GM03348 (cell line): ENCODE measurements around the gene DNAJC28.
A peak's percentile ranks its signal among the peaks of the same experiment; 100 is the strongest.
"Not testable (repeated sequence)": the region's sequence is repeated elsewhere in the genome, so short reads cannot be mapped to it uniquely, and the experiment has no call there.

Experiments used
- DNase-seq: peaks from one replicate; pipeline ENCODE4 v3.0.0; 2012; ENCODE audit warnings: low spot score

DNAJC28 gene

DNA sequence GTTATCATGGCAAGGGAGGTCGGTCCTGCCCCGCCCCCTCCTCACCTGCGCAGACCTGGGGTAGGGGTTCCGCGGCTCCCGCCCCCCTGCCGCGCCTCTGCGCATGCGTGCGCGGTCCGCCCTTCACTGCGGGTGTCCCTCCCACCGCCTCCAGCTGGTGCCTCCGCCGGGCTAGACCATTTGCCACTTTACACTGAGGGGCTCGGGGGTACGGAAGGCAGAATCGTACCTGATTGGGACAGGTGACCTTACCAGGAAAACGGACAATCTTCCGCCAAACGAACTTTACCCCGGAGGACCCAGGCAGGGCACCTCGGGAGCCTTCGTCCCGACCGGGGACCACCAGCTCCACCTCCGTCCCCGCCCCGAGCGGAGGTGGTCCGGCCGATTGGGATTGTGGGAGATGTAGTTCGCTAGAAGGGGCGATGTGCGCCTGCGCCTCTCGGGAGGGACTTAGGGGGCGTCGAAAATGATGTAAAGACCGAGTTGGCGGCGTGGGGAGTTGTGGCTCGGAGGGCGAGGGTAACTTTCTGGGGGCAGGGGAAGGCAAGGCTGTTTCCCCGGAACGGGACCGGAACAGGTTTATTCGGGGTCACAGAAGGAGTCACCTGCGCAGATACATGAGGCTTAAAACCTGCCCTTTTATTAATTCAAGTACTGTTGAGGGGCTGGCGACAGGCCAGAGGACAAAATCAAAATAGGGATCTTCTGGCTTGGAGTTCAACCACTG, at the start of gene DNAJC28:
DNAJC28 (minus strand) TSS at position 344 of the 730 bp plus-strand sequence. CDS start 2,323 bp downstream, outside the sequence.
- peak; percentile 98 for DNase-seq

GRCh38 chr21:33541105-33541711, 49.7 kb upstream of the DNAJC28 start:
- DNase-seq, result peak; percentile 18

DNA sequence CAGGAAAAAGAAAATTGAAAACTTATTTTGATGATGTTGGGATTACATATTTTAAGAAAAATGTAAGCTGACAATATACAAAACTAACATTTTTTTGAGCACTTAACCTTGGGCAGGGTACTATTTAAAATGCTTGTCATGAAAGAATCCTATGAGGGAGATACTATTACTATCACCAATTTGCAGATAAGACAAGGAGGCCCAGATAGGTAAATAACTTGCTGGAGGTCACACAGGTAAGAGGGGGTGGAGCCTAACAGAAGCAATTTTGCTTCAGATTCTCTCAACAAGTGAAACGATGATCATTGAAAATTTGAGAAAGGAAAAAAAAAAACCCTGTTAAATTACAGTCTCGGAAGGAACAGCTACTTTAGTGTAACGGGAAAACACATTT, 49.2 kb upstream of the DNAJC28 start:
- DNase-seq, result no peak

GRCh38 chr21:33539616-33540015, 48.1 kb upstream of the DNAJC28 start:
- peak; percentile 29 for DNase-seq

DNA sequence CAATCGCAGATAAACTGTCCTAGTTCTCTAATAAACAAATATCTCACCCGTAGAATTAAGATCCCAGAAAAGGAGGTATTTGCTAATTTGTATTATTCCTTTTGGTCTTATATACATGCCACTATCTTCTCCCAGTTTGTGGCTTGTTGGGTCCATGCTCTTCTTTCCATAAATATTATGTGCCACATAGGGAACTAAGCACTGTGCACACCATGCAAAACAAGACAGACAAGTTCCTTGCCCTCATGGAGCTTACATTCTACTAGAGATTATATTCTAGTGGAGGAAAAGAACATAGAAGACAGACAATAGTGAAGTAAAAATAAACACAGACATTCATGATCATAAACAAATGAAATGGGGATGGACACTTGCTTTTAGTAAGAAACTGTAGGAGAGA, 45.7 kb upstream of the DNAJC28 start:
- DNase-seq, result no peak

DNA sequence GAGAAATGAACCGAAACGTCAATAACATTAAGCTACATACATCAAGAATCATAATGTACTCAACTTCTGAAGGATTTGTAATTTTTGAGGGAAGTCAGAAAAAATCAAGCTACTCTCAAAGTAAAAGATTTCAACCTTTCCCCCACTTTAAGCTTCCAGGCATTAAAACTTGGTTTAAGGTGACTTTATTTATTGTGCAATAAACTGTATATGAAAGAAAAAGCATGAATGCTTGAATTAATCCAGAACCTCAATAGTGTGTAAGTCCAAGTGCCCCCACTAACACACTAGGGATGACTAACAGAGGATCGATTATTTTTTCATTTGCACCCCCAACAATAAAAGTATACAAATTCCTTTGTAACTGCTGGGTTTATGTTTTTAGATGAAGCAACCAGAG, 39.5 kb upstream of the DNAJC28 start:
- no peak for DNase-seq

- no peak for DNase-seq
Observed at GRCh38 chr21:33522953-33523349, 31.4 kb upstream of the DNAJC28 start.

DNA sequence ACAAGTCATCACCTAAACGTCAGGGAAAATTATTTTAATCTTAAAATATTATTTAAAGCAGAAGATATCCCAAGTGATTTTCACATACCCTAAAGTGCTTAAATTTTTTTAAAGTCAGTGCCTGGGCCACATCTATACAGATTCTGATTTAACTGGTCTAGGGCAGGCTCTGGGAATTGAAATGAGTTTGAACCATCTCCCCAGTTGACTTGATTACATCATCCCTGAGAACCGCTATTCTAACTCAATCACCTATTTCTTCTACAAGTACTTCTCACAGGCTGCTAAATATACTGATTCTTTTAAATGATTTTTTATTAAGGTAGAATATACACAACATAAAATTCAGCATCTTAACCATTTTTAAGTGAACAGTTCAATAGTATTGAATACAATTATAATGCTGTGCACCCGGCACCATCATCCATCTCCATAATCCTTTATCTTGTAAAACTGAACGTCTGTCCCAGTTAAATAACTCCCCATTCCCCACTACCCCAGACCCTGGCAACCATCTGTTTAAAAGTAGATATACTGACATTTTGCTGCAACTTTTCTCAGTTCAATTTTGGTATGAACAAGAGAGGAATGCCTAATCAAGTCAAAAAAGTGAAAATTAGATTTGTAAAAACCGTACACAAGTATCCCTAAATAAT, 30.9 kb upstream of the DNAJC28 start:
- DNase-seq, result no peak

- no peak for DNase-seq
Observed at GRCh38 chr21:33518899-33519298, 27.4 kb upstream of the DNAJC28 start.

DNA sequence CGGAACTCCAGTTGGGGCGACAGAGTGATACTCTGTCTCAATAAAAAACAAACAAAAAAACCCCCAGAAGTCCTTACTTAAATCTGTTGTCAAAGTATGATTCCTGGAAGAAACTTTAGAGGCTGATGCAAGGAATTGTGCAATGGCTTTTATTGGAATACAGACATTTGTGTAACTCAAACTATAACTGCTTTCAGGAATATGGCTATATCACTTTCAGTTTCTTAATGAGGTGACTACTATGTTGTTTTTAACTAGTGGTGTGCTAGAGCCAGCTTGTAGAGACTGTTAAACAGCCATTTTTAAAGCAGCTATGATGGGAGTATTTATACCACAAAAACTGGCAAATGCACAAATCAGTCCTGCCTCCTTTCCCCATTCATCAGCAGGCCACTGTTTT, 22.7 kb upstream of the DNAJC28 start:
- DNase-seq, result peak; percentile 42

- DNase-seq, result no peak
Observed at GRCh38 chr21:33512481-33512880, 21.0 kb upstream of the DNAJC28 start.

- DNase-seq, result no peak
Observed at GRCh38 chr21:33511639-33512038, 20.1 kb upstream of the DNAJC28 start.

GRCh38 chr21:33510826-33511225, 19.3 kb upstream of the DNAJC28 start:
- DNase-seq, result no peak

DNA sequence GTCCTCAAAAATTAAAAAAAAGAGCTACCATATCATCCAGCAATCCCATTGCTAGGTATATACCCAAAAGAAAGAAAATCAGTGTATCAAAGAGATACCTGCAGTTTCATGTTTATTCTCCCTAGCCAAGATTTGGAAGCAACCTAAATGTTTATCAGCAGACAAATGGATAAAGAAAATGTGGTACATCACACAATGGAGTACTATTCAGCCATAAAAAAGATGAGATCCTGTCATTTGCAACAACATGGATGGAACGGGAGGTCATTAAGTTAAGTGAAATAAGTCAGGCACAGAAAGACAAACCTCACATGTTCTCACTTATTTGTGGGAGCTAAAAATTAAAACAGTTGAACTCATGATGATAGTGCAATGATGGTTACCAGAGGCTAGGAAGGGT, 15.5 kb upstream of the DNAJC28 start:
- not testable (repeated sequence) for DNase-seq

DNA sequence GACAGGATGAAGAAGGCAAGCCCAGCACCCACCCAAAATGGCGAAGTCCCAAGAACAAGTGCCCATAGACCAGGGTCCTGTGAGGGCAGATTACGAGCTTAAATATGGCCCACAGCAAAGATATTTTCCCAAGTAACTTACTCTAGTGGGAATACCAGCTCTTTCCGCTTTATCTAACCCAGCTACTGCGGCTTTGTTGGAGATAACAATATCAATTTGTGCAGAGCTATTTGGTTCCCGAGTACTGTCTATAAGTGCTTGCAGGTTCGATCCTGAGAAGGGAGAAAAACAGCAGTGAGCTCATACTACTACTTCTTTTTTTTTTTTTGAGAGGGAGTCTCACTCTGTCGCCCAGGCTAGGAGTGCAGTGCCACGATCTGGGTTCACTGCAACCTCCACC, 14.3 kb upstream of the DNAJC28 start:
- no peak for DNase-seq

GRCh38 chr21:33496345-33496744, 4.8 kb upstream of the DNAJC28 start:
- no peak for DNase-seq

DNA sequence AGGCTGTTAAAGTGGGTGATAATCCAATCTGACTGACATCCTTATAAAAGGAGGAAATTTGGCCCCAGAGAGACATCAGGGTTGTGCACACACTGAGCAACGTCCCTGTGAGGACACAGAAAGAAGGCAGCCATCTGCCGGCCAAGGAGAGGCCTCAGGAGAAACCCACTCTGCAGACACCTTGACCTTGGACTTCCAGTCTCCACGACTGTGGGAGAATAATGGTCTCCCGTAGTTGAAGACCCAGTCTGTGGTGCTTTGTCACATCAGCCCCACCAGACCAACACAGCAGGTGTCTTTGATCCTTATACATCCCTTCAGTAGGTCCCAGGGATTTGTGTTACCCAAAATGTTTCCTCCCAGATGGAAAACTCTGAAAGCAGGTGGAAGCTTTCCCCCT, 4.2 kb upstream of the DNAJC28 start:
- DNase-seq, result no peak

GRCh38 chr21:33493756-33494155, 2.2 kb upstream of the DNAJC28 start:
- no peak for DNase-seq

DNA sequence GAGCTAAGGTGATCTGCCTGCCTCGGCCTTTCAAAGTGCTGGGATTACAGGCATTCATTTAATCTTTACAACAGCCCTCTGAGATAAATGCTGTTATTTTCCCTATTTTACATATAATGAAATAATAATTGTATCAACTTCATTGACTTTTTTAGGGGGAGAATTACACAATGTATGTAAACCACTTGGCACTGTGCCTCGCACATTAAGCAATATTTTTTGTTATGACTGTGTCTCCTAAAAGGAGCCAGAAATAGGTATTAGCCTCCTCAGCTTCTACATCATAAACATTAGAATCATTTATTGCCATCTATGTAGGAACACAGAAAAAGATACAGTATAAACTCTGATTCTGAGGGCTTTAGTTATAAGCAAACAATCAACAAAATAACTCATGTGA, 1.1 kb upstream of the DNAJC28 start:
- DNase-seq, result no peak

- peak; percentile 7 for DNase-seq
Observed at GRCh38 chr21:33490991-33491372, 534 bp downstream of the DNAJC28 start.

- DNase-seq, result no peak
Observed at GRCh38 chr21:33488936-33489335, 2.6 kb downstream of the DNAJC28 start.

- DNase-seq, result no peak
Observed at GRCh38 chr21:33487996-33488395, 3.5 kb downstream of the DNAJC28 start.

DNA sequence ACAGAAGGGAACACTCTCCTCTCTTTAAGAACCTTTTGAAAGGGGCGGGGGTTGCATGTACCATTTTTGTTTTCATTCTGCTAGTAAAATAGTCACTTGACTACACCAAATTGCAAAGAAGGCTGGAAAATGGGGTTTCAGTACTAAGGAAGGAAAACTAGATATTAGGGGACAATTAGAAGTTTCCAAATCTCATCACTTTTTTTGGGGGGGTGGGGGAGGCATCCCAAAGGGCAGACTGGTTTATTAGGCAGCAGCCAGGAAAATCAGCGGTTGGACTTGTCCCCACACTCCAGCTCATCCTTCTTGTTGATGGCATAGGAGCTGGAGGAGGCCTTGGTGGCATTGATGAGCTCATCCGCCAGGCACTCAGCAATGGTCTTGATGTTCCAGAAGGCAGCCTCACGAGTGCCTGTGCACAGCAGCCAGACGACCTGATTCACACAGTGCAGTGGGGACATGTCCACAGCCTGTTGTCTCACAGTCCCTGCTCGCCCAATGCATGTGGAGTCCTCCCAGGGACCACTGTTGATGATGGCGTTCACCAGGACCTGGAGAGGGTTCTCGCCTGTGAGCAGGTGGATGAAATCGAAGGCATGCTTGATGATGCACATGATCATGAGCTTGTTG, 10.1 kb downstream of the DNAJC28 start:
- DNase-seq, result no peak
